Common myeloid progenitor, CD34-positive (primary cell): Measurements from ENCODE around the gene URAD.

ENCODE experiments used
- CTCF ChIA-PET: fragments of 350-600 bp; sonication (Branson Sonifier 250); formaldehyde crosslinking; loops from one replicate; lab custom pipeline; 2021; ENCODE audit warnings: antibody characterized with exemption; lab: Charles Lee
- POLR2A ChIA-PET: fragments of 350-600 bp; sonication (Branson Sonifier 250); formaldehyde crosslinking; loops from one replicate; lab custom pipeline; 2021; ENCODE audit warnings: antibody characterized with exemption; lab: Charles Lee
- DNase-seq, 3 donors: peaks; one replicate each; pipeline versions ENCODE4 v3.0.0 to v3.0.0-alpha.2; 2013
- H3K27ac ChIP-seq, 2 experiments: 1 replicate in 1 of 2; 2 replicates in 1 of 2; pipeline ENCODE4 v1.7.0; 2013; ENCODE audit warnings: inconsistent platforms in 2 of 2, low read length in 2 of 2, mild to moderate bottlenecking in 2 of 2, low read depth in 1 of 2, moderate library complexity in 1 of 2; ENCODE audit not compliant: severe bottlenecking in 2 of 2, insufficient read depth in 1 of 2, poor library complexity in 1 of 2
- H3K27me3 ChIP-seq, 5 experiments: replicated peaks in 2 of 5; 1 replicate in 3 of 5; 2 replicates in 2 of 5; pipeline versions ENCODE4 v1.6.1 to v1.7.0; 2013; ENCODE audit warnings: low read length in 4 of 5, mild to moderate bottlenecking in 2 of 5, moderate library complexity in 2 of 5, inconsistent platforms in 1 of 5; ENCODE audit not compliant: insufficient read depth in 5 of 5, control insufficient read depth in 4 of 5
- H3K36me3 ChIP-seq, 4 experiments: 1 replicate in 2 of 4; 2 replicates in 2 of 4; pipeline versions ENCODE4 v1.6.1 to v1.7.0; 2013; ENCODE audit warnings: low read length in 3 of 4, control low read depth in 1 of 4, mild to moderate bottlenecking in 1 of 4; ENCODE audit not compliant: control insufficient read depth in 4 of 4, insufficient read depth in 4 of 4
- H3K4me1 ChIP-seq, 4 experiments: 1 replicate in 3 of 4; 2 replicates in 1 of 4; pipeline versions ENCODE4 v1.6.1 to v1.7.1; 2013; ENCODE audit warnings: low read length in 3 of 4, mild to moderate bottlenecking in 3 of 4, control low read depth in 1 of 4, inconsistent platforms in 1 of 4, moderate library complexity in 1 of 4; ENCODE audit not compliant: control insufficient read depth in 4 of 4, insufficient read depth in 4 of 4; ENCODE audit errors: control extremely low read depth in 1 of 4
- H3K4me3 ChIP-seq, 7 experiments: 1 replicate in 4 of 7; 2 replicates in 3 of 7; pipeline versions ENCODE4 v1.5.1 to v1.7.0; 2013; ENCODE audit warnings: mild to moderate bottlenecking in 7 of 7, low read length in 6 of 7, moderate library complexity in 6 of 7, inconsistent platforms in 2 of 7, low read depth in 2 of 7, control low read depth in 1 of 7; ENCODE audit not compliant: insufficient read depth in 4 of 7, control insufficient read depth in 1 of 7; ENCODE audit errors: extremely low read depth in 1 of 7
- H3K9me3 ChIP-seq, 5 experiments: 1 replicate in 4 of 5; 2 replicates in 1 of 5; pipeline versions ENCODE4 v1.6.1 to v1.7.1; 2013; ENCODE audit warnings: low read length in 4 of 5, mild to moderate bottlenecking in 2 of 5, inconsistent platforms in 1 of 5, low read depth in 1 of 5, moderate library complexity in 1 of 5; ENCODE audit not compliant: control insufficient read depth in 4 of 5, insufficient read depth in 2 of 5; ENCODE audit errors: control extremely low read depth in 1 of 5
- WGBS: methylation state at CpG from one replicate; pipeline ENCODE4 v1.1.5; 2013; ENCODE audit not compliant: insufficient coverage; 5-methylcytosine and 5-hydroxymethylcytosine counted together

The URAD gene

DNA sequence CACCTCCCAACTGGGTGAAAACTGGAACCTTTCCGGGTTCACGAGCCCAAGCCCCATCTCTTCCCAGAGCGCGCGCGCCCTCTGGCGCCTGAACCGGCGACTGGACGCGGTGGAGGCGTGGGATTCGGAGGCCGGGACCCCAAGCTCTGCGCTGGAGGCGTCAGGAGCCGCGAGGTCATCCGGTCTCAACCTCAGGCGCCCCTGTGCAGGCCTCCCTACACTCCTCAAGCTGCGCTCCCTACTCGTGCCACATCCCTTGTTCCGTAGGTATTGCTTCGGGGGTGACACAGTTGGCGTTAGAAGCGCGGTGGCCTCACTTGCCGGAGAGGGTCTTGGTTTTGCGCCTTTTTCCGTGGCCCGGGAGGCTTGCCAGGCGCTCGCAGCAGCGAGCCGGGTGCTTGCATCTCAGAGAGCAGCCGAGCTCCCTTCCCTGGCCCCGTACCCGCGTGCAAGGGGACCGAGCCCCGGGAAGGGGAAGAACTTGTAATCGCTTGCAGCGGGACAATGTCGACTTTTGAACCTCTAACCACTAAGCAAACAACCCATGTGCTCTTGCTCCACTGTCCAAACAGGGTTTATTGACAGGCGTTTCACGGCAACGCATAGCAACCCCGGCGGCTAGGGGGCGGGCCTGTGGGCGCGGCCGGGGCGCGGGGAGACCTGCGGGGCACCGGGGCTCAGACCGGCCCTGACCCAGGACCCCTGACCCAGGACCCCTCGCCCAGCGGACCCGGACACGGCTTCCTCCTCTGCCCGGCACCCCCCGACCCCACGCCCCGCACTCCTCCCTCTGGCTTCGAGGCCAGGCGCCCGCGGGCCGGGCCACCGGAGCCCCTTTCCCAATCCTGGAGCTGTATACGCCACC is 27.9 kb downstream of the URAD start:
- peak; percentile 50 to 83 (median 76) for DNase-seq
- WGBS, result under 1% methylated on average over 58 of the region's 73 CpGs
- H3K27ac ChIP-seq, result no peak overlapping the region
- H3K9me3 ChIP-seq, result no peaks in the 10 kb centered on the region
- H3K4me3 ChIP-seq, result peak overlapping the region in 5 of 7 experiments; percentile 8 to 64 (median 50)
- H3K36me3 ChIP-seq, result no peaks in the 10 kb centered on the region
- H3K27me3 ChIP-seq, result peaks cover 26 to 99% (median 64%) of the 10 kb centered on the region in 5 experiments
- ChIA-PET POLR2A (interaction anchor here (1.0 kb wide), 1 partner anchor 9 kb away, joined by 4 read pairs; no protein-coding TSS in a partner anchor), CTCF (interaction anchor here (1.3 to 3.0 kb wide), 2 partner anchors 14 to 124 kb away, joined by 4 to 11 read pairs; no protein-coding TSS in a partner anchor)
- peaks cover 0 to 17% (median 14%) of the 10 kb centered on the region in 4 experiments for H3K4me1 ChIP-seq

- H3K9me3 ChIP-seq, result no peaks in the 10 kb centered on the region
- no peaks in the 10 kb centered on the region for H3K36me3 ChIP-seq
- H3K27me3 ChIP-seq, result peaks cover 30 to 99% (median 60%) of the 10 kb centered on the region in 5 experiments
- WGBS, result 19% methylated on average over 9 of the region's 14 CpGs
- ChIA-PET POLR2A (interaction anchor here (1.0 kb wide), 1 partner anchor 10 kb away, joined by 4 read pairs; no protein-coding TSS in a partner anchor), CTCF (interaction anchor here (1.3 to 3.0 kb wide), 4 partner anchors 10 to 123 kb away, joined by 4 to 11 read pairs (median 6); partner anchors contain the start of gene CDX2)
- H3K4me1 ChIP-seq, result peaks cover 0 to 17% (median 14%) of the 10 kb centered on the region in 4 experiments
- DNase-seq, result no peak
- no peak overlapping the region for H3K27ac ChIP-seq
- H3K4me3 ChIP-seq, result peak overlapping the region in 3 of 7 experiments; percentile 29 to 61 (median 50)
Observed at GRCh38 chr13:27959976-27960361, 28.5 kb downstream of the URAD start.

DNA sequence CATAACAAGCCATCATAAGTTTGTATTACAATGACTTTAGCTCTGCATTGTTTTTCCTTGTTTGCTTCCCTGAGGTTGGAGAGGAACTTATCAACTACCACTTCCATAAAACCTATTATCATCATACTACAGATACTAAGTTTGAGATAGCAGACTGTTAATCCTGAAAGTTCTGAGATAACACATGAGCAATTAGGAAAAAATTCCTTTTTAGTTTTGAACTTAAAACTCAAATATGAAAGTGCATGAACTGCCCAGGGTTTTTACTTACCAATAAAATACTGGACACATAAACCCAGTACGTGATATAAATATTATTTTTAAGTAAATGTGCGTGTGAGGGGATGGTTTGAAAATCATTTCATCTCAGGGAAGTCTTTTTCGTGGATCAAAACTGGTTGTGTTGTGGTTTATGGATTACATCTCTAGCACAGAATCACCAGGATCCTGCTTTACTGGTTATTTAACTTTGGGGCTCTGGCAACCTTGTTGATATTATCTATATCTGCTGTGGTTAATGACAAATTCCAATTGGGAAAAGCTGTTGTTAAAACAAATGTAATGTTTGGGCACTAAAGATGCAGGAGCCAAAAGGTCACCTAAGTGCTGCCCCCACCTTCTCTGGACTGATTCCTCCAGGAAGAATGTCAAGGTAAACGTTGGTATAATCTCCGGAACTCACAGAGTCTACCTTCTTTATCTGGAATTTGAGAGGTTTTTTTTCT is 31.8 kb downstream of the URAD start:
- no peak overlapping the region for H3K4me3 ChIP-seq
- POLR2A ChIA-PET, result interaction anchor here (0.7 kb wide), 1 partner anchor 315 kb away, joined by 5 read pairs; no protein-coding TSS in a partner anchor
- no peak for DNase-seq
- 17% methylated on average over 1 of the region's 5 CpGs for WGBS
- H3K4me1 ChIP-seq, result peaks cover 0 to 35% (median 34%) of the 10 kb centered on the region in 4 experiments
- H3K27ac ChIP-seq, result no peak overlapping the region
- no peaks in the 10 kb centered on the region for H3K9me3 ChIP-seq
- CTCF ChIA-PET, result interaction anchor here (1.4 to 5.2 kb wide), 8 partner anchors 8 to 596 kb away, joined by 4 to 33 read pairs (median 4); no protein-coding TSS in a partner anchor
- peaks cover 23 to 99% (median 60%) of the 10 kb centered on the region in 5 experiments for H3K27me3 ChIP-seq
- H3K36me3 ChIP-seq, result no peaks in the 10 kb centered on the region

DNA sequence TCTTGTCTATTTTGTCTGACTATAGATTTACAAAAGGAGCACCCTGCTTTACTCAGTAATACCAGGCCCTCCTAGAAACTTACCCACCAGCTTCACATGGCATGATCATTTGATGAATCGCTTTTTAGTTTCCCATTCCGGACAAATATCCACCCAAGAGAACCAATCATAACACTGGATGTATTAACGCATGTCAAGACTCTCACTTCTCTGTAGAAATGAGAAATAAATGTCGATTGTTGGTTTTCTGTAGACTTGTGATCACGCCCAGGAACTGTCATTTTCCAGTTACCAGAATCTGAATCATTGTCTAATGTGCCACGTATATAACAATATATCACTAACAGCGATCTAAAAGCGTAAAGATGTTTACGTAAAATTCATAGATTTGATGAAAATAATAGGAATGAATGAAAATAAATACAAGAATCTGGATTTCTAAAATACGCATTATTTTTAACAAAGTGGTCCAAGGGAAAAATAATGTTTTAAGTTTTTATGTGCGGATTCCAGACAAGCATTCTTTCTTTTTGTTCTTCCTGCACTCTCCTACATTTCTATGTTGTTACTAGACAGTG is 33.4 kb downstream of the URAD start:
- Histone ChIP-seq H3K4me3 (no peak overlapping the region), H3K36me3 (no peaks in the 10 kb centered on the region), H3K27ac (no peak overlapping the region), H3K9me3 (peaks cover 0 to 3% (median 0%) of the 10 kb centered on the region in 5 experiments), H3K4me1 (peaks cover 0 to 23% (median 21%) of the 10 kb centered on the region in 4 experiments), H3K27me3 (peaks cover 15 to 99% (median 60%) of the 10 kb centered on the region in 5 experiments)
- ChIA-PET POLR2A (no interaction called here), CTCF (interaction anchor here (0.8 to 5.2 kb wide), 21 partner anchors 9 to 595 kb away, joined by 3 to 65 read pairs (median 9); partner anchors contain the start of genes CDX2 and PDX1)
- no CpG with 5 or more reads among the region's 11 CpGs for WGBS
- DNase-seq, result no peak

GRCh38 chr13:27954406-27954851 is 34.1 kb downstream of the URAD start:
- Histone ChIP-seq H3K9me3 (peaks cover 0 to 3% (median 0%) of the 10 kb centered on the region in 5 experiments), H3K4me1 (peaks cover 0 to 20% (median 19%) of the 10 kb centered on the region in 4 experiments), H3K36me3 (no peaks in the 10 kb centered on the region), H3K27me3 (peaks cover 14 to 99% (median 57%) of the 10 kb centered on the region in 5 experiments), H3K4me3 (peak overlapping the region in 5 of 7 experiments; percentile 15 to 58 (median 48)), H3K27ac (no peak overlapping the region)
- DNase-seq, result peak in 1 of 3 donors; percentile 36
- POLR2A ChIA-PET, result no interaction called here
- CTCF ChIA-PET, result interaction anchor here (0.7 to 5.2 kb wide), 30 partner anchors 8 to 595 kb away, joined by 3 to 65 read pairs (median 5); partner anchors contain the start of genes CDX2 and PDX1
- 3% methylated on average over 40 of the region's 56 CpGs for WGBS
